Activated CD4-positive, alpha-beta memory T cell treated with anti-CD3 and anti-CD28 coated beads, Interleukin-2, amount 10 ng/mL, durations not matched to agents 7 days and 5 days (primary cell): ENCODE data around the gene DAZAP2. TPM values are rescaled to one million over a fixed set of nuclear protein-coding genes. Genes with fewer than 3 reads are reported as not detected.
"Not testable (repeated sequence)": the region's sequence is repeated elsewhere in the genome, so short reads cannot be mapped to it uniquely, and the experiment has no call there.

Experiments
- CTCF ChIA-PET: fragments of 350-600 bp; sonication (Branson Sonifier 250); formaldehyde crosslinking; loops from one replicate; lab custom pipeline; 2021; ENCODE audit warnings: antibody characterized with exemption, inconsistent platforms; lab: Charles Lee
- POLR2A ChIA-PET: fragments of 350-600 bp; sonication (Branson Sonifier 250); formaldehyde crosslinking; loops from one replicate; lab custom pipeline; 2021; ENCODE audit warnings: antibody characterized with exemption; lab: Charles Lee
- DNase-seq: peaks from one replicate; pipeline ENCODE4 v3.0.0-alpha.2; 2020
- H3K27ac Mint-ChIP-seq: one replicate; pipeline ENCODE4 v1.8.0; 2021; ENCODE audit warnings: mild to moderate bottlenecking, mixed read lengths
- H3K27me3 Mint-ChIP-seq: one replicate; pipeline ENCODE4 v1.8.0; 2021; ENCODE audit warnings: mixed read lengths
- H3K36me3 Mint-ChIP-seq: one replicate; pipeline ENCODE4 v1.8.0; 2021; ENCODE audit warnings: low read depth, mixed read lengths
- H3K4me1 Mint-ChIP-seq: one replicate; pipeline ENCODE4 v1.8.0; 2021; ENCODE audit warnings: mixed read lengths
- H3K4me3 Mint-ChIP-seq: one replicate; pipeline ENCODE4 v1.8.0; 2021; ENCODE audit warnings: mild to moderate bottlenecking, mixed read lengths
- H3K9me3 Mint-ChIP-seq: one replicate; pipeline ENCODE4 v1.8.0; 2021; ENCODE audit warnings: mixed read lengths
- total RNA-seq, 2 experiments: library from RNA; stranded (reverse); gene quantifications; one replicate each; pipeline ENCODE4 v1.2.3, GENCODE V29; 2021

Gene DAZAP2
- total RNA-seq, 2 experiments from 2014 or later = 247 TPM

DNA sequence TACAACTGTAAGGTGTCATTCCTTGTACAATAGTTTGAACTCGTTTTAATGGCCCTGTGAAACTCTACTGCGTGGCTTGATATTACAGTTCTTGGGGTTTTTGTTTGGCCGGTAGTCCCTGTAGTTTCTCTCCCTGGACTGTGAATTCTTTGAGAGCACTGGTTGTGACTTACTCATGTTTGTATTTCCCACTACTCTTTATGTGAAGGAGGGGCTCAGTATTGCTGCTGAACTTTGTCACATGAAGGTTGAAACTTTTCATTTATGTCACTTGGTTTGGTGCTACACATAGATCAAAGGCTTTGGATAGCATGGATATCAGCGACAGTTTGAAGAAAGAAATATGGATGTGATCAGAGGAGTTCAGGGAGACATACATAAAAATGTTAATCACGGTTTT lies 19.3 kb upstream of the DAZAP2 start:
- peak overlapping the region; percentile 50 for H3K4me3 Mint-ChIP-seq
- no peaks in the 10 kb centered on the region for H3K27me3 Mint-ChIP-seq
- CTCF ChIA-PET = interaction anchor here (1.2 to 3.1 kb wide), 4 partner anchors 19 to 194 kb away, joined by 4 to 17 read pairs (median 4); partner anchors contain the start of genes DAZAP2, SLC11A2 and SMAGP
- H3K4me1 Mint-ChIP-seq = peaks cover 16% of the 10 kb centered on the region
- H3K9me3 Mint-ChIP-seq = no peaks in the 10 kb centered on the region
- H3K36me3 Mint-ChIP-seq = peaks cover 2% of the 10 kb centered on the region
- no peak overlapping the region for H3K27ac Mint-ChIP-seq
- POLR2A ChIA-PET = interaction anchor here (2.0 to 5.2 kb wide), 4 partner anchors 20 to 171 kb away, joined by 11 to 68 read pairs (median 16); partner anchors contain the start of genes BIN2, DAZAP2 and LETMD1
- no peak for DNase-seq

DNA sequence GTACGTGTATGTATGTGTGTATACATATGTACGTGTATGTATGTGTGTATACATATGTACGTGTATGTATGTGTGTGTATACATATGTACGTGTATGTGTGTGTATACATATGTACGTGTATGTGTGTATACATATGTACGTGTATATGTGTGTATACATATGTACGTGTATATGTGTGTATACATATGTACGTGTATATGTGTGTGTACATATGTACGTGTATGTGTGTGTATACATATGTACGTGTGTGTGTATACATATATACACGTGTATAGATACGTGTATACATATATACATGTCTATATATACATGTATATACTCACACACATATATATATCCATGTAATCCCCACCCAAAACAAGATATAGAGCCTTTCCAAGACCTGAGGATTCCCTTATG lies 18.8 kb upstream of the DAZAP2 start:
- peaks cover 16% of the 10 kb centered on the region for H3K4me1 Mint-ChIP-seq
- H3K27me3 Mint-ChIP-seq, H3K27ac Mint-ChIP-seq, DNase-seq, CTCF ChIA-PET, H3K36me3 Mint-ChIP-seq, H3K9me3 Mint-ChIP-seq, H3K4me3 Mint-ChIP-seq: not testable (repeated sequence)
- POLR2A ChIA-PET = interaction anchor here (1.5 kb wide), 1 partner anchor 19 kb away, joined by 4 read pairs; the partner anchor contains the start of gene DAZAP2

DNA sequence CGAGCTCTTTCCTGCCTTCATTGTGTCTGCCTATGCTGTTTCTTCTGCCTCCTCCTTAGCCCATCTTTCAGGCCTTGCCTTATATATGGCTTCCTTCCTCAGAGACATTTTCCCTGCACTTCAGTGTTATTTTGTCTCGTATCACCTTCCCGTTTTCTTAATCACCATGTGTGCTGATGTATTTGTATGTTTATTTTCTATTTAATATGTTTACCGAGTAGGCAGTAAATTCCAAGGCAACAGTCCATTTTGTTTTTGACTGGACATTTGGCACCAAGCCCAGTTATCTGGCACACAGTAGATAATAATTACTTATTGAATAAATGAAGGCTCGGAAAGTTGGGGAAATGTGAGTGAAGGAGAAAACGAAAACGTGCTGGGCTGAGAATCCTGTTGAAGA lies 16.2 kb upstream of the DAZAP2 start:
- ChIA-PET CTCF (no interaction called here), POLR2A (no interaction called here)
- no peak for DNase-seq
- Mint-ChIP-seq H3K27me3 (no peaks in the 10 kb centered on the region), H3K9me3 (no peaks in the 10 kb centered on the region), H3K27ac (no peak overlapping the region), H3K36me3 (no peaks in the 10 kb centered on the region), H3K4me3 (no peak overlapping the region), H3K4me1 (peaks cover 12% of the 10 kb centered on the region)

GRCh38 chr12:51224625-51225024 lies 14.0 kb upstream of the DAZAP2 start:
- Mint-ChIP-seq H3K27ac (no peak overlapping the region), H3K4me3 (no peak overlapping the region), H3K4me1 (no peaks in the 10 kb centered on the region), H3K9me3 (no peaks in the 10 kb centered on the region), H3K36me3 (no peaks in the 10 kb centered on the region), H3K27me3 (no peaks in the 10 kb centered on the region)
- ChIA-PET CTCF (no interaction called here), POLR2A (no interaction called here)
- no peak for DNase-seq

DNA sequence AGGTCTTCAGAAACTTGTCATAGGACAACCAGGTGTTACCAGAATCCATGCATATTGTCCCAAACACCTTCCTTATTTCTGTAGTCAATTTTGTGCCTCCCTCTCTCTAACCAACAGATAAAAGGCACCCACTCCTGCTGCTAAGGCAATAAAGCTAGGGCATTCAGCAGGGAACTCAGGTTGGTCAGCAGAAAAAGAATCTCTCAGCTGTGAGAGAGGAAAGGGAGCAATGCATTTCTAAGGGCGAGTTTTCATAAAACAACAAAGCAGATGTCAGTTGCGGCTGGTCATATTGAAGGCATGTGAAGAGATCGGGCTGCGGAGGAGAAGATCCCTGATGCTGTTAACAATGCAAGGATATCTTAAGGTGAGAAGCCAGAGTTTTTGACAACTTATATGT lies 13.4 kb upstream of the DAZAP2 start:
- Mint-ChIP-seq H3K4me1 (no peaks in the 10 kb centered on the region), H3K4me3 (no peak overlapping the region), H3K27ac (no peak overlapping the region), H3K27me3 (no peaks in the 10 kb centered on the region), H3K36me3 (no peaks in the 10 kb centered on the region), H3K9me3 (no peaks in the 10 kb centered on the region)
- no peak for DNase-seq
- ChIA-PET POLR2A (no interaction called here), CTCF (no interaction called here)

GRCh38 chr12:51225771-51226170 lies 12.9 kb upstream of the DAZAP2 start:
- ChIA-PET POLR2A (no interaction called here), CTCF (no interaction called here)
- no peaks in the 10 kb centered on the region for H3K4me1 Mint-ChIP-seq
- no peaks in the 10 kb centered on the region for H3K9me3 Mint-ChIP-seq
- H3K27ac Mint-ChIP-seq = no peak overlapping the region
- DNase-seq = no peak
- no peaks in the 10 kb centered on the region for H3K27me3 Mint-ChIP-seq
- H3K36me3 Mint-ChIP-seq = no peaks in the 10 kb centered on the region
- H3K4me3 Mint-ChIP-seq = no peak overlapping the region

DNA sequence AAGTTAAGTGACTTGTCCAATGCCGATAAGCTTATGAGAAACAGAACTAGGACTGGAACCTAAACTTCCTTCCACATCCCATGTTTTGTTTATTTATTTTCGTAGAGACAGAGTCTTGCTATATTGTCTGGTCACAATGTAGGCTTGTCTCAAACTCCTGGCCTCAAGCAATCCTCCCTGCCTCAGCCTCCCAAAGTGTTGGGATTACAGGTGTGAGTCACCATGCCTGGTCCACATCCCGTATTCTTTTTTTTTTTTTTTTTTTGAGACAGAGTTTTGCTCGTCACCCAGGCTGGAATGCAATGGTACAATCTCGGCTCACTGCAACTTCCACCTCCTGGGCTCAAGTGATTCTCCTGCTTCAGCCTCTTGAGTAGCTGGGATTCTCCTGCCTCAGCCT lies 11.5 kb upstream of the DAZAP2 start:
- POLR2A ChIA-PET, H3K27ac Mint-ChIP-seq, H3K4me3 Mint-ChIP-seq, DNase-seq, H3K4me1 Mint-ChIP-seq, H3K9me3 Mint-ChIP-seq, H3K27me3 Mint-ChIP-seq, H3K36me3 Mint-ChIP-seq: not testable (repeated sequence)
- CTCF ChIA-PET = interaction anchor here (0.6 to 1.1 kb wide), 2 partner anchors 9 to 91 kb away, joined by 3 read pairs; partner anchors contain the start of gene POU6F1

DNA sequence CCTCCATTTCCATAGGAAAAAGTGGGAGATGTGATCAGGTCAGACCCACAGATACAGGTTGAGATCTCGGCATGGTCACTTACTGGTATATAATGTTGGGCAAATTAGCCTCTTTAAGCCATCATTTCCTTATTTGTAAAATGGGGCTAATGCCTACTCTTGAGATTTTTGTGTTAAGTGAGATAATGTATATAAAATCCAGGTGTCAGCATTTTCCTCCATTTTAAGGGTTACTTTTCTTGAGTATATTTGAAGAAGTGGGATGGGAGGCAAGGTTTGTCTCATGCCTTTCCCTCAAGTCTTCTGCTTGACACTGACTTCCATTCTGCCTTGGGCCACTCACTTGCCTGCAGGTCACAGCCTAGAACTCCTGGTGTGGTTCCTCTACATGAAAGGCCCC lies 10.7 kb upstream of the DAZAP2 start:
- DNase-seq = no peak
- Mint-ChIP-seq H3K36me3 (no peaks in the 10 kb centered on the region), H3K27ac (no peak overlapping the region), H3K4me3 (no peak overlapping the region), H3K27me3 (peaks cover 2% of the 10 kb centered on the region), H3K9me3 (no peaks in the 10 kb centered on the region), H3K4me1 (no peaks in the 10 kb centered on the region)
- ChIA-PET CTCF (interaction anchor here (3.1 kb wide), 1 partner anchor 10 kb away, joined by 18 read pairs; the partner anchor contains the start of gene POU6F1), POLR2A (no interaction called here)

DNA sequence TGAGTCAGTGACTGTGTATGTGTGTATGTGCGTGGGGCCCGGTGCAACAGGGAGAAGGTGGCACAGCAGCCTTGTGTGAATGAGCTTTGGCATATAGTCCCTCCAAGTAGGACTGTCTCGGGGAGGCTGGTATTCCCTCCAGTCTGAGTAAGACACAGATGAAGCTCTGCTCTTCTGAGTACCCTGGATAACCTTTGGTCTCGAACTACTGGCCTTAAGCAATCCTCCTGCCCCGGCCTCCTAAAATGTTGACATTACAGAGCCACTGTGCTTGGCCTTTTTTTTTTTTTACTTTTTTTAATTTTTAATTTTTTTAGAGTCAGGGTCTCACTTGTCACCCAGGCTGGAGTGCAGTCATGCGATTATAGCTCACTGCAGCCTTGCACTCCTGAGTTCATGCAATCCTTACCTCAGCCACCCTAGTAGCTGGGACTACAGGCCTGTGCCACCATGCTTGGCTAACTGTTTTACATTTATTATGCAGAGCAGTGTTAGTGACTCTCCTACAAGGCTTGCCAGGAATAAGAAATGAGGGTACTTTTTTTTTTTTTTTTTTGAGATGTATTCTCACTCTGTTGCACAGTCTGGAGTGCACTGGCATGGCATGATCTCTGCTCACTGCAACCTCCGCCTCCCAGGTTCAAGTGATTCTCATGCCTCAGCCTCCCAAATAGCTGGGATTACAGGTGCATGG lies 9.4 kb upstream of the DAZAP2 start:
- Mint-ChIP-seq H3K9me3 (no peaks in the 10 kb centered on the region), H3K27me3 (peaks cover 2% of the 10 kb centered on the region), H3K36me3 (no peaks in the 10 kb centered on the region), H3K4me3 (no peak overlapping the region), H3K4me1 (no peaks in the 10 kb centered on the region), H3K27ac (no peak overlapping the region)
- DNase-seq = no peak
- CTCF ChIA-PET = interaction anchor here (1.5 to 3.1 kb wide), 2 partner anchors 11 to 18 kb away, joined by 3 to 18 read pairs; partner anchors contain the start of gene POU6F1
- POLR2A ChIA-PET = interaction anchor here (1.5 to 2.8 kb wide), 2 partner anchors 9 to 11 kb away, joined by 6 to 11 read pairs; partner anchors contain the start of genes DAZAP2 and POU6F1

DNA sequence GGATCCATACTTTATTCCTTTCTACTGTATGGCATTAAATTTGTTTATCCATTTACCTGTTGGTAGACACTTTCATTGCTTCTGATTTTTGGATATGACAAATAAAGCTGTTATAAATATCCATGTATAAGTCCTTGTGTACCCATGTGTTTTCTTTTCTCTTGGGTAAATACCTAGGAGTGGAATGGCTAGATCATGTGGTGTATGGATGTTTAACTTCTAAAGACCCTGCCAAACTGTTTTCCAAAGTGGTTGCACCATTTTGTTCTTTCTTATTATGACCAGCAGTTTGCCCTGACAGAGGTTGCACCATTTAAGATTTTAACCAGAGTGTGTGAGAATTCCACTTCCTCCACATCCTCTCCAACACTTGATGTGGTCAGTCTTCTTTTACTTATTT lies 6.0 kb upstream of the DAZAP2 start:
- Mint-ChIP-seq H3K36me3 (no peaks in the 10 kb centered on the region), H3K27ac (no peak overlapping the region), H3K9me3 (no peaks in the 10 kb centered on the region), H3K27me3 (peaks cover 6% of the 10 kb centered on the region), H3K4me3 (no peak overlapping the region), H3K4me1 (peaks cover 4% of the 10 kb centered on the region)
- ChIA-PET CTCF (no interaction called here), POLR2A (interaction anchor here (1.0 kb wide), 1 partner anchor 20 kb away, joined by 3 read pairs; no protein-coding TSS in a partner anchor)
- DNase-seq = no peak

DNA sequence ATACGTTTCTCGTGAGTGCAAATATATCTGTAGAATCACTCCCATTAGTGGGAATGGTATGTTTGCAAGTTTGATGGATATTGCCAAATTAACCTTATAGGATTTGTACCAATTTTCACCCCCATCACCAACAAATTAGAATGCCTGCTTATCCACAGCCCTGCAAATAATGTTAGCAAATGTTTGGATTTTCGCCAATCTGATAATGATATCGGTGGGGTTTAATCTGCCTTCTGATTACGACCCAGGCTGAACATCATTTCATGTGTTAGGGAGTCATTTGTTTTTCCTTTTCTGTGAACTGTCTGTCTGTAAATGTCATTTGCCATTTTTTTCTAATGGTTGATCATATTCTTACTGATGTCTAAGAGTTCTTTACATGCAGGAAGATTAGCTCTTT lies 4.1 kb upstream of the DAZAP2 start:
- peaks cover 13% of the 10 kb centered on the region for H3K4me1 Mint-ChIP-seq
- no peak for DNase-seq
- H3K36me3 Mint-ChIP-seq = peaks cover 7% of the 10 kb centered on the region
- H3K27ac Mint-ChIP-seq = no peak overlapping the region
- H3K27me3 Mint-ChIP-seq = peaks cover 6% of the 10 kb centered on the region
- no peak overlapping the region for H3K4me3 Mint-ChIP-seq
- ChIA-PET CTCF (no interaction called here), POLR2A (no interaction called here)
- no peaks in the 10 kb centered on the region for H3K9me3 Mint-ChIP-seq

DNA sequence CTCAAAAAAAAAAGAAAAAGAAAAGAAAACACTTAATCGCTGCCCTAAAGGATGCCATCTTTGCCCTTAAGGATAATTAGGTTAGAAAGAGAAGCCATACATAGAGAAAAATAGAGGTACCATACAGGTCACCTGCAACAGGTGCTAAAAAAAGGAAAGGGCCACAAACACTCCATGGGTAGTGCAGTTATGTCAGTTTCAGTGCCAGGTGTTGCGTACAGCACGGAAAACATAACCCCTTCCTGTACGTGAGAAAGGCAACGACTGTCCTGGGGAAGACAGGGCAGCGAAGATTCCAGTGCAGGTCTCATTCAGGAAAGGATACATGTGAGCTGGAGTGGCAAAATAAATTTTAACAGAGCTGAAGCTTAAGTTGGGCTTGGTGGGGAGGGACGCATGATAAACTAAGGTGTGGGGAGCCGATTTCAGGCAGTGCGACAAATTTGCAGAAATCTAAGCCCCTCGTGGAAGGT lies 553 bp upstream of the DAZAP2 start:
- H3K9me3 Mint-ChIP-seq = no peaks in the 10 kb centered on the region
- ChIA-PET POLR2A (interaction anchor here (0.5 to 4.9 kb wide), 30 partner anchors 8 to 473 kb away, joined by 3 to 68 read pairs (median 6); partner anchors contain the start of genes ATF1, BIN2, CSRNP2 and LETMD1), CTCF (interaction anchor here (1.0 to 2.3 kb wide), 8 partner anchors 12 to 473 kb away, joined by 3 to 17 read pairs (median 4); partner anchors contain the start of gene POU6F1)
- H3K4me1 Mint-ChIP-seq = peaks cover 37% of the 10 kb centered on the region
- no peak for DNase-seq
- peak overlapping the region; percentile 93 for H3K4me3 Mint-ChIP-seq
- peak overlapping the region; percentile 98 for H3K27ac Mint-ChIP-seq
- H3K36me3 Mint-ChIP-seq = peaks cover 39% of the 10 kb centered on the region
- H3K27me3 Mint-ChIP-seq = peaks cover 4% of the 10 kb centered on the region

DNA sequence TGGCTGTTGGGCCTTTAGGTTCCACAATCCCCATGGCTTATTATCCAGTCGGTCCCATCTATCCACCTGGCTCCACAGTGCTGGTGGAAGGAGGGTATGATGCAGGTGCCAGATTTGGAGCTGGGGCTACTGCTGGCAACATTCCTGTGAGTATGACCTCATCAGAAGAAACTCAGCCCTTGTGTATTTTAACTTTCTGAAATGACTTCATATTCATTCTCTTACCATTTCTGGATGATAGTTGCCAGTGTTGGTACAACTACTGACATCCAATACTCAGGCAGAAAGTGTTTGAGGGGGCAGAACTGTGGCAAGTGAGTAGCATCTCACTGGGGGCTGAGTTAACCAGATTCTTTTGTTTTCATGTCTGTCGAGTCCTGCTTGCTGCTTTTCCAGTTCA lies 2.3 kb downstream of the DAZAP2 start:
- Mint-ChIP-seq H3K27me3 (no peaks in the 10 kb centered on the region), H3K36me3 (peaks cover 52% of the 10 kb centered on the region), H3K4me1 (peaks cover 52% of the 10 kb centered on the region), H3K27ac (no peak overlapping the region), H3K4me3 (peak overlapping the region; percentile 93), H3K9me3 (no peaks in the 10 kb centered on the region)
- no peak for DNase-seq
- ChIA-PET CTCF (interaction anchor here (1.0 to 2.1 kb wide), 5 partner anchors 8 to 254 kb away, joined by 3 to 8 read pairs (median 3); partner anchors contain the start of gene POU6F1), POLR2A (interaction anchor here (1.1 to 4.9 kb wide), 5 partner anchors 12 to 100 kb away, joined by 3 to 68 read pairs (median 5); partner anchors contain the start of gene POU6F1)
